COLO668 (cell line): Measurements from ENCODE around the gene IFITM5.
"Not testable (repeated sequence)": the region's sequence is repeated elsewhere in the genome, so short reads cannot be mapped to it uniquely, and the experiment has no call there.

Source experiments
- DNase-seq: peaks from one replicate; lab custom pipeline; 2025; ENCODE audit not compliant: unreplicated experiment; lab: John Stamatoyannopoulos, UW

IFITM5 gene

GRCh38 chr11:299081-299891, at the start of gene IFITM5:
TSS of gene IFITM5 (minus strand) at chr11:299526. CDS start at chr11:299490, 36 bp downstream.
- DNase-seq = no peak

DNA sequence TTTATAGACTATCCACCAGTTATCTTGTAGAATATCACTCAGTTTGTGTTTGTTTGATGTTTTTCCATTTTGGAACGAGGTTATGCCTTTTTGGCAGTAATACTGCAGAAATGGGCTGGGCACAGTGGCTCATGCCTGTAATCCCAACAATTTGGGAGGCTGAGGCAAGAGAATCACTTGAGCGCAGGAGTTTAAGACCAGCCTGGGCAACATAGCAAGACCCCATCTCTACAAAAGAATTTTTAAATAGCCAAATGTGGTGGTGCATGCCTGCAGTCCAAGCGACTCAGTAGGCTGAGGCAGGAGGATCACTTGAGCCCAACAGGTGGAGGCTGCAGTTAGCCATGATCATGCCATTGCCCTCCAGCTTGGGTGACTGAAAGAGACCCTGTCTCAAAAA, 47.2 kb upstream of the IFITM5 start:
- DNase-seq = no peak

DNA sequence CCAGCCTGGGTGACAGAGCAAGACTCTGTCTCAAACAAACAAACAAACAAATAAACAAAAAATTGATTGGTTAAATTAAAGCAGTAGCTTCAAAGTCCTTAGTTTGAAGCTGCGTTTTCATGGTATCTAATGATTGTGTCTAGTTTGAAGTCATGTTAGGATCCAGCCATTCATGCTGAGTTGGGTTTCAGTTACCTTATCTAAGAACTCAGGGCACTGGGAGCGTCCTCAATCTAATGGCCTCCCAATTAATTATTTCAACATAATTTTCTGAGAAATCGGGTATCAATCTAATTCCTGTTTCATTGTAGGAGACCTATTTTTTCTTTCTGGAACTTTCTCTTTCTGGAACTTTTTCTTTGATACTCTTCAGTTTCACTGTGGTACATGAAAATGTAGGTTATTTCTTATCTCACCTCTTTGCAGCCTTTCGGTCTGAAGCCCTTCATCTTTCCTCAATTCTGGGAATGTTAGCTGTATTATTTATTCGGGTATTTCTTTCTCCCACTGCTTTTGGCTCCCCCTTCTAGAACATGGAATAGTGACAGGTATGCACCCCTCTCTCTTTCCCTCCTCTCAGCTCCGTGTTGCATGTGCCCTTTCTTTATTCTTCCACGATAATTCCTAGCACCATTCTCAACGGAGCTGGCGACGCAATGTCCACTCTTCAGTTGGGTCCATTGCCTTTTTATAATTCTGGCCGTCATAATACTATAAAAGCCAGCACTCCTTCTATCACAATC, 45.7 kb upstream of the IFITM5 start:
- no peak for DNase-seq

DNA sequence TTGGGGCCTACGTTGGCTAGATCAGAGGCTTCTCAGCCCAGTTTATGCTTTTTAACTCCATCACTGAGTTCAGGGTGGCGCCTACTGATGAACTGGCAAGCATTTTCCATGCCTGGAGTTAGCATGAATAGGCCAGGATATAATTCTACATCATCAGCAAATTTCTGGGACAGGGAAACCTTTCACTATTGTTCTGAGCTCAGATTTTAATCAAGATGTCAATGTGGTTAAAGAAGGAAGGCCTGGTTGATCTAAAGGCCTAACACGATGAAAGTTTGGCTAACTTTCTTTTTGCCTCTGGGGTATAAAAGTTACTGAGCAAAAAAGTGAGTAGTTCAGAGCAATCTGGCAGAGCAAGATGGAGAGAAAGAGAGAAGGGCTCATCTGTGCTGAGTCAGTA, 43.0 kb upstream of the IFITM5 start:
- DNase-seq = no peak

GRCh38 chr11:340539-341512, 41.5 kb upstream of the IFITM5 start:
- DNase-seq = no peak

- no peak for DNase-seq
These were observed 40.6 kb upstream of the IFITM5 start for GRCh38 chr11:339963-340362.

DNA sequence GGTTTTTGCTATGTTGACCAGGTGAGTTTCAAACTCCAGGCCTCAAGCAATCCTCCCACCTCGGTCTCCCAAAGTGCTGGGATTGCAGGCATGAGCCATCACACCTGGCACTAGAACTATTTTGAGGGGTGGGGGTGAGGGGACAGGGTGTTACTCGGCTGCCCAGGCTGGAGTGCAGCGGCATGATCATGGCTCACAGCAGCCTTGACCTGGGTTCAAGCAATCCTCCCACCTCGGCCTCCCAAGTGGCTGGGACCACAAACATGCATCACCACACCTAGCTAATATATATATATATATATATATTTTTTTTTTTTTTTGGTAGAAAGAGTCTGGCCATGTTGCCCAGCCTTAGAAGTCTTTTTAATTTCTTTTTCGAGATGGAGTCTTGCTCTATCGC, 38.4 kb upstream of the IFITM5 start:
- no peak for DNase-seq

- DNase-seq = no peak
These were observed 37.4 kb upstream of the IFITM5 start for GRCh38 chr11:336659-337198.

GRCh38 chr11:335779-336658, 36.7 kb upstream of the IFITM5 start:
- no peak for DNase-seq

GRCh38 chr11:334264-334994, 35.1 kb upstream of the IFITM5 start:
- no peak for DNase-seq

DNA sequence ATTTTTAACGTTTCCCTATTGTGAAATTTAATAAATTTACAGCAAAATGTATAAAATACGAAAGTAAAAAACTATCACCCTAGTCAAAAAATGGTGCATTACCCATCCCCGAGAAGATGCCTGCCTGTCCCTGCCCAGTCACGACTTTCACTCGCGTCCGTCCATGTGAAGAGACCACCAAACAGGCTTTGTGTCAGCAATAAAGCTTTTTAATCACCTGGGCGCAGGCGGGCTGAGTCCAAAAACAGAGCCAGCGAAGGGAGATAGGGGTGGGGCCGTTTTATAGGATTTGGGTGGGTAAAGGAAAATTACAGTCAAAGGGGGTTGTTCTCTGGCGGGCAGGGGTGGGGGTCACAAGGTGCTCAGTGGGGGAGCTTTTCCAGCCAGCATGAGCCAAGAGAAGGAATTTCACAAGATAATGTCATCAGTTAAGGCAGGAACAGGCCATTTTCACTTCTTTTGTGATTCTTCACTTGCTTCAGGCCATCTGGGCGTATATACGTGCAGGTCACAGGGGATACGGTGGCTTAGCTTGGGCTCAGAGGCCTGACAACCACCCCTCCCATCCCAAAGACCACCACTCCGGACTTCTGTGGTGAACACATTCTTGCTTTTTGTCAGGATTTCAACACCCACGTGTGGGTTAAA, 34.4 kb upstream of the IFITM5 start:
- DNase-seq = not testable (repeated sequence)

- no peak for DNase-seq
These were observed 33.5 kb upstream of the IFITM5 start for GRCh38 chr11:332651-333480.

DNA sequence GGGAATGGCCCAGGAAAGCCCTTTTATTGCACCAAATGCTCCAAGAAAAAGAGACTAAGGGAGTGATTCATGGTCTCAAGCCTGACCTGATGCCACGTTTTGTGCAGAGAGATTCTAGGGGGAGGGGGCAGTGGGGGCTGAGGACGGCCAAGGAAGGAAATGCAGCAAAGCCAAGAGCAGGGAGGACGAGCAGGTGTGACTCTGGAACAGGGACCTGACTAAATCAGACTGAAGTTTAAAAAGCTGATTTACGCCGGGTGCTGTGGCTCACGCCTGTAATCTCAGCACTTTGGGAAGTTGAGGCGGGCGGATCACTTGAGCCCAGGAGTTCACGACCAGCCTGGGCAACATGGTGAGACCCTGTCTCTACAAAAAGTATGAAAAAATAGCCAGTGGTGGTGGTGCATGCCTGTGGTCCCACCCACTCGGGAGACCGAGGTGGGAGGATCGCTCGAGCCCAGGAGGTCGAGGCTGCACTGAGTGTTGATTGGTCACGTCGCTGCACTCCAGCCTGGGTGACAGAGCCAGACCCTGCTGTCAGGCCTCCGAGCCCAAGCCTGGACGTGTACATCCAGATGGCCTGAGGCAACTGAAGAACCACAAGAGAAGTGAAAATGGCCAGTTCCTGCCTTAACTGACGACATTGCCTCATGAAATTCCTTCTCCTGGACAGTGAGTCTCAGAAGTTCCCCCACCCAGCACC, 32.2 kb upstream of the IFITM5 start:
- no peak for DNase-seq

DNA sequence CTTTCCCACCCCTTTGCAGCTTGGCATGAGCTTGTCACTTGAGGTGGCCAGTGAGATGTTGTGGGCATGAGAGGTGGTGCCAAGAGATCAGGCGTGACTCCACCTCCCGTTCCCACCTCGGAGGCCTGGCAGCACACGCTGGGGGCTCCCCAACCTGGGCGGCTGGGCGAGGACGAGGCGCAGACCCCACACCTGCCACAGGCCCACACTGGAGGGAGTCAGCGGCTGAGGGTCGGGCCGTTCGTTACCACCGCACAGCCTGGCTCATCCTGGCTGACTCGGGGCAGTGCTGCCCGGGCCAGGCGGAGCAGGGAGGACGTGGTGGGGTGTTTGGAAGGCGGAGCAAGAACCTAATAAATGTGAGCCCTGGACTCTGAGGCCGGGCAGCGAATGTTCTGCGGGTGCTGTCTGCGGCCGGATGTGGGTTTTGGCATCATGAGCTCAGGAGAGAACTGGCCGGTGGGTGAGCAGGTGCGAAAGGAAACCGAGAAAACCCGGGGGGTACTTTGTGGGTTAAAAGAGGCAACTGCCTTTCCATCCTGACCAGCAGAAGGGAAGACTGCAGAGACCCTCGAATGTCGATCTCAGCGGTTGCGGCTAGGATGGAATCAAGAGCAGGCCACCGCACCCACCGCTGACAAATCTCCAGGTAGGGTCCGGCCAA, 31.5 kb upstream of the IFITM5 start:
- DNase-seq = no peak

DNA sequence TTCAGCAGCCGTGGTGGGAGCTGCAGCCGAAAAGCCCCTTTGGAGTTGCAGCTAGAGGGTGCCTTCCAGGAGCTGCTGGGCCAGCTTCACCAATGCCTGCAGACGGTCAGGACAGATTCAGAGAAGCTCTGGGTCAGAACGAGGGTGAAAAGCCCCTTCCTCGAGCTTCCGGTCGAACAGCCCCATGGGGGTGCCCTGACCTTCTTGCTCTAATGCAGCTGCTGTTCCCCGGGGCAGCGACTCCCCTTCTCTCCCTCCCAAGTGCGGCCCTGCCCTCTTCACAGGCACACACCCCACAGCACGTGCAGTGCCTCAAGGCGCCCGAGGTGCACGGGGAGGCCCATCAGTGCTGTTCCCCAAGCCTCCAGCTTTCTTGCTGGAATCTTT, 31.0 kb upstream of the IFITM5 start:
- DNase-seq = no peak

- no peak for DNase-seq
These were observed 30.5 kb upstream of the IFITM5 start for GRCh38 chr11:329886-330253.
